Measurements from ENCODE around the gene TMEM255A.
A peak's percentile ranks its signal among the peaks of the same experiment; 100 is the strongest.

TMEM255A gene

GRCh38 chrX:120316587-120317283 is 5.5 kb upstream of the TMEM255A start:
- H3K4me3 ChIP-seq (ENCODE audit: low read depth, low read length) = no peak overlapping the region
- TF ChIP-seq, protein P1, sequence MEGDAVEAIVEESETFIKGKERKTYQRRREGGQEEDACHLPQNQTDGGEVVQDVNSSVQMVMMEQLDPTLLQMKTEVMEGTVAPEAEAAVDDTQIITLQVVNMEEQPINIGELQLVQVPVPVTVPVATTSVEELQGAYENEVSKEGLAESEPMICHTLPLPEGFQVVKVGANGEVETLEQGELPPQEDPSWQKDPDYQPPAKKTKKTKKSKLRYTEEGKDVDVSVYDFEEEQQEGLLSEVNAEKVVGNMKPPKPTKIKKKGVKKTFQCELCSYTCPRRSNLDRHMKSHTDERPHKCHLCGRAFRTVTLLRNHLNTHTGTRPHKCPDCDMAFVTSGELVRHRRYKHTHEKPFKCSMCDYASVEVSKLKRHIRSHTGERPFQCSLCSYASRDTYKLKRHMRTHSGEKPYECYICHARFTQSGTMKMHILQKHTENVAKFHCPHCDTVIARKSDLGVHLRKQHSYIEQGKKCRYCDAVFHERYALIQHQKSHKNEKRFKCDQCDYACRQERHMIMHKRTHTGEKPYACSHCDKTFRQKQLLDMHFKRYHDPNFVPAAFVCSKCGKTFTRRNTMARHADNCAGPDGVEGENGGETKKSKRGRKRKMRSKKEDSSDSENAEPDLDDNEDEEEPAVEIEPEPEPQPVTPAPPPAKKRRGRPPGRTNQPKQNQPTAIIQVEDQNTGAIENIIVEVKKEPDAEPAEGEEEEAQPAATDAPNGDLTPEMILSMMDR (IDR thresholded peaks at IDR 0.05; ENCODE audit: borderline replicate concordance, insufficient read depth, low read depth, low read length) = no peak

- TF ChIP-seq, protein P1 (IDR thresholded peaks at IDR 0.05; ENCODE audit: borderline replicate concordance, insufficient read depth, low read depth, low read length) = no peak
- H3K4me3 ChIP-seq (ENCODE audit: low read depth, low read length) = no peak overlapping the region
Measured at GRCh38 chrX:120315776-120316175, 4.5 kb upstream of the TMEM255A start.

DNA sequence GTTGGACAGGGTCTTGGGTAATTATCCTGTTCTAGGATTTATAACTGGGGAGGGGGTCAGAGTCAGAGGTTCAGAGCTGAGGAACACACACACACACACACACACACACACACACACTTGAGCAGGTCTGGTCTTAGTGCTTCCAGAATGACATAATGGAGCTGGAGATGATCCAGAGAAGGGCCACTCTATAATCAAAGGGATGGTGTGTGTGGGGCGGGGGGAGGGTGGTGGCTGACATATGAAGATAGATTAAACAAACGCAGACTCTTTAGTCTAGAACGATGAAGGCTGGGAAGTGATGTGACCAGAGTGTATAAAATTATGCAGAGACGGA is 434 bp upstream of the TMEM255A start:
- TF ChIP-seq, protein P1 (IDR thresholded peaks at IDR 0.05; ENCODE audit: borderline replicate concordance, insufficient read depth, low read depth, low read length) = no peak
- H3K4me3 ChIP-seq (ENCODE audit: low read depth, low read length) = no peak overlapping the region

DNA sequence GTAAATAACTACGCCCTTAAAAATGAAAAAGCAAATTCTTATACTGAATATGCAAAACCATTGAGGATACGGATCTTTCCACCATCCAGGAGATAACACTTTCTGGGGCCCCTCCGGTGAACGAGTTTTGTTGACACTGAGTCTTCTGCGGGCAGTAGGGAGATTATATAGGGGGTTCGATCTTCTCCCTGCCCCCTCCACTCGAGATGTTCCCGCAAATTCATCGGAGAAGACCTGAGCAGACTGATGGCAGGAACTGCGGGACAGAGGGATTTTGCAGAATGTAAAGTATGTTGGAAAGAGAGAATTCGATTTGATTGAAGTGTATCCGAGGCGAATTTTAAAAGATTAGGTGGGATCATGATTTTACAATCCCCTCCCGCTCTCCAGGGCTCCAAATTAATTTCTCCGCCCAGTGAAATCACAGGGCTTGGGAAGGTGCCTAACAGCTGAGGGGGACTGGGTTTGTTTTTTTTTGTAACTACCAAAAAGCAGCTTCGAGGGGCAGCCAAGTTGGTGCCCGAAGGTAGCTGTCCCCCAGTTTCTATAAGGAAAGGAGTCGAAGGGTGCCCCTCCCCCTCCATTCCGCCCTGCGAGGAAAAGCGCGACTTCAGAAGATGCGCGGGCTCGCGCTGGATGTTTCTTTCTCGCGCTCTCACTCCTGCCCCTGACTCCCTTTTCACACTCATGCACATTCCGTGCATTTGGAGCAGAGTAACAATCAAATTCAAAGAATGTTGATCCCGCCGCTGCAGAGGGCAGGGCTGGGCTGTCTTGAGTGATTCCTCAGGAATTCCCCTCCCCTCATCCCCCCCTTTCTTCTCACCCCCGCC is 1.2 kb downstream of the TMEM255A start:
- TF ChIP-seq, protein P1 (IDR thresholded peaks at IDR 0.05; ENCODE audit: borderline replicate concordance, insufficient read depth, low read depth, low read length) = no peak
- peak overlapping the region; percentile 45 for H3K4me3 ChIP-seq (ENCODE audit: low read depth, low read length)

DNA sequence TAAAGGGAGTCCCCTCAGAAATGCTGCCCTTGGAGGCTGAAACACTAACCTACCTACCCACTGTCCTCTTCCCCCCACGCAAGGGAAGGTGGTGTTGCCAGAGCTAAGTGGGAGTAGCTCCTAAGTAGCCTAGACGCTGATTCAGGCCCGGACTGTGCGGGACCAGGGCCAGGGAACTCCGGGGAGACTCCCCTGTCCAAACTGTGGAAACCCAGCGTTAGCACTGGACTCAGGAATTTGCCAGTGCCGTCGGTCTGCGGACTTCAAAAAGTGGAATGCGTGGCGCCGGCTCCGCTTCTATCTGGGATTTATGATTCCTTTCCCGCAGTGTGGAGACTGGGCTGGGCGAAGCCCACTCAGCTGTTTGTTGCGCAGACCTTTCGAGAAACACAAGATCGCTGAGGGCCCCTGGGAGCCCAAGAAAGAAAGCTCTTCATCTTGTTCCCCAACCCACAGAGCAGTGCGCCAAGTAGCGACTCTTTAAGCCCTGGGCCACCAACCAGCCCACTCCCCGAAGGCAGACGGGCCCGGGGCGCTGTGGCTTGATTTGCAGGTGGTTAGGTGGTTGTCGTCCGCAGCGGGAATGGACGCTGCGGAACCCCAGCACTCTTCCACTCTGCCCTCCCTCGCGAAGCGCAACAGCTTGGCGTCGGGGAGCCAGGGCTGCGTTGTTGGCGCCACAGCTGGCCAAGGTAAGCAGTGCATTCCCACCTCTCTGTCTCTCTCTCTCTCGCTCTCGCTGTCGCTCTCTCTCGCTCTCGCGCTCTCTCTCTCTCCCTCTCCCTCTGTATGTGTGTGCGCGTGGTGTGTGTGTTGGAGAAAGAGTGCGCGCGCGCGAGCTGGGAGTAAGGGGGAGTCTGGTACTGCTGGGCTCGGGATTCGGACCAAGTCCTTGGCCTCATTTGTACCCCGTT is 2.0 kb downstream of the TMEM255A start:
- TF ChIP-seq, protein P1 (IDR thresholded peaks at IDR 0.05; ENCODE audit: borderline replicate concordance, insufficient read depth, low read depth, low read length) = peak; percentile 78
- peak overlapping the region; percentile 45 for H3K4me3 ChIP-seq (ENCODE audit: low read depth, low read length)

- H3K4me3 ChIP-seq (ENCODE audit: low read depth, low read length) = no peak overlapping the region
- TF ChIP-seq, protein P1 (IDR thresholded peaks at IDR 0.05; ENCODE audit: borderline replicate concordance, insufficient read depth, low read depth, low read length) = no peak
Measured at GRCh38 chrX:120308558-120308957, 2.7 kb downstream of the TMEM255A start.

All from GM12875 (cell line).